Activated T-helper 17 cell treated with anti-CD3 and anti-CD28 coated beads, Interleukin-2, amount 50 U/mL, for 72 hours (primary cell): ENCODE data around the gene BRD3OS. TPM values are rescaled to one million over a fixed set of nuclear protein-coding genes. Genes with fewer than 3 reads are reported as not detected.
"Not testable (repeated sequence)": the region's sequence is repeated elsewhere in the genome, so short reads cannot be mapped to it uniquely, and the experiment has no call there.

ENCODE experiments used
- ATAC-seq: fragments of 150-1000 bp; cut with Tn5 transposase; replicated peaks from 2 replicates; pipeline ENCODE4 v1.10.0; 2021; ENCODE audit warnings: mild to moderate bottlenecking, moderate library complexity
- H3K27ac Mint-ChIP-seq: one replicate; pipeline ENCODE4 v1.8.0; 2022; ENCODE audit warnings: mixed read lengths
- H3K27me3 Mint-ChIP-seq: one replicate; pipeline ENCODE4 v1.8.0; 2022; ENCODE audit warnings: mixed read lengths
- H3K36me3 Mint-ChIP-seq: one replicate; pipeline ENCODE4 v1.8.0; 2022; ENCODE audit warnings: low read depth, mild to moderate bottlenecking, mixed read lengths
- H3K4me1 Mint-ChIP-seq: one replicate; pipeline ENCODE4 v1.8.0; 2022; ENCODE audit warnings: mixed read lengths
- H3K4me3 Mint-ChIP-seq: one replicate; pipeline ENCODE4 v1.8.0; 2022; ENCODE audit warnings: mild to moderate bottlenecking, mixed read lengths
- H3K9me3 Mint-ChIP-seq: one replicate; pipeline ENCODE4 v1.8.0; 2022; ENCODE audit warnings: mixed read lengths
- total RNA-seq, 2 donors: library from RNA; stranded (reverse); gene quantifications; one replicate each; pipeline ENCODE4 v1.2.3, GENCODE V29; 2022

The BRD3OS gene
- total RNA-seq, 2 donors from 2014 or later = 8.5 to 12.5 TPM

DNA sequence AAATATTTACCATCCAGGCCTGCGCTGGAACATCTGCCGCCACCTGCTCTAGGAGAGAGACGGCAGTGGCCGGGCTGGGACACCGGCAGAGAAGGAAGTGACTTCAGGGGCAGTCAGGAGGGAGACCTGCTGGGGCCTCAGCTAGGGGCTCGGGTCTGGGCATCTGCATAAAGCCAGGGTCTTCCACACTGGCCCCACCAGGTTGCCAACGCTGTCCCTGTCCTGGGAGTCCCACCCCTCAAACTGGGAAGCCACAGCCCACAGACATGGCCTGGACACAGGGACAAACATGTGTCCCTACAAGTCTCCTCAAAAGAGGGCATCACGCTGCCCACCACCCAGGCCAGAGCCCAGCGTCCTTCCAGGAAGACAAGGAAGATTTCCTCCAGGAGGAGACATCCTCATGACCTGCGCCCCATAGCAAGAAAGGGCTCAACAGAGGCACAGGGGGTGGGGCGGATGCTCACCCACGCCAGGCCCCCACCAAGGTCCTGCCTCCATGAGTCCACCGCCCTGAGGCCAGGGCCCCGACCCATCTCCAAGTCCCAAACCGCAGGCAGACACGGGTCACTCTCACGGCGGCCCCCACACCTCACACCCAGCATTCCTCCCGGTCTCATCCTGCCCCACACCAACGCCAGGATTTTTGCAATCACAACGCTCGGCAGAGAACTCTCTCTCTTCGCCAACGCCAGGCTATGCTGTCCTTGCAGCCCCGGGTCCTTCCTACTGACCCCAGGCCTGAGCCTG is 42.1 kb upstream of the BRD3OS start:
- Mint-ChIP-seq H3K4me1 (no peaks in the 10 kb centered on the region), H3K36me3 (no peaks in the 10 kb centered on the region), H3K9me3 (no peaks in the 10 kb centered on the region), H3K27me3 (no peaks in the 10 kb centered on the region), H3K4me3 (no peak overlapping the region), H3K27ac (no peak overlapping the region)
- no peak for ATAC-seq

DNA sequence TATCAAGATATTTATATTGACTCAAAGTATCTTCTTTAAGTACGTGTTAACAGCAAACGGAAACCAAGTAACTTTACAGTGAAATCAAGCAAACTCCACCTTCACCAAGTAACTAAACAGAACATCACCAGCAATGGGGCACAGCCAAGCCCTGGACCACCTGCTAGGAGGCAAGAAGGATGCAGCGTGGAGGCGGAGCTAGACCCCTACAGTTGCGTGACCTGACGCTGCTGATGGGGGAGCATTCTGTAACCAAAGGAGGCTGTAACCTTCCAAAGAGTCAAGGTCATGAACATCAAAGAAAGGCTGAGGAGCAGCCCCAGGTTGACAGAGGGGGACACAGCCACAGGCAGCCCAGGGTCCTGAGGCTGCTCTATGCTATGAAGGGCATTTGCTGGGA is 39.2 kb upstream of the BRD3OS start:
- H3K4me3 Mint-ChIP-seq = no peak overlapping the region
- H3K27ac Mint-ChIP-seq = no peak overlapping the region
- no peaks in the 10 kb centered on the region for H3K36me3 Mint-ChIP-seq
- no peaks in the 10 kb centered on the region for H3K4me1 Mint-ChIP-seq
- no peaks in the 10 kb centered on the region for H3K9me3 Mint-ChIP-seq
- H3K27me3 Mint-ChIP-seq = no peaks in the 10 kb centered on the region
- no peak for ATAC-seq

DNA sequence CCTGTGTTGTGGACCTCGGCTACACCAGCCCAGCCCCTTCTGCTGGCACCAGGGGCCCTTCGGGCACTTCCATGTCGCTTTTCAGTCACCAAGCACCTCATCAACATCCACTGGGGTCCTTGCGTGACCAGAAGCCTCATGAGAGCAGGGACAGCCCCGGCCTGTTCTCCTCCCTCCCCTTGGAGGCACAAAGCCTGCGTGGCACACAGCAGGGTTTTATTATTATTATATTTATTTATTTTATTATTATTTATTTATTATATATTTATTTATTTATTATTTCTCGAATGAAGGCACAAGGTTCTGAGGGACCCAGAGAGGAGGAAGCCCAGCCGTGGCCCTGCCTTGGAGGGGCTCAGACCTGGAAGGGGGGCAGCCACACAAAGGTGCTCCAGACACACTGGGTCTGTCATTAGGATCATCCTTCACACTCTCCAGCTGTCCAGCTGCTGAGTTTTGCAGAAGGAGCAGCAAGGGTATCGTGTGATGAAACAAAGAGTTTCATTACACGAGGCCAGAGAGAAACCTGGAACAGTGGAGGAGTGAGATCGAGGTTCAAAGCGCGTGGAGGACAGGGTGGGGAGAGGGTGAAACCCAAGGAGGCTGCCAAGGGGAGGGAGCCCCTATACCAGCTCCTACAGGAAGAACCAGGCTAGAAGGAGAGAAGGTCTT is 38.4 kb upstream of the BRD3OS start:
- H3K9me3 Mint-ChIP-seq = no peaks in the 10 kb centered on the region
- ATAC-seq = no peak
- H3K27ac Mint-ChIP-seq = no peak overlapping the region
- H3K4me3 Mint-ChIP-seq = no peak overlapping the region
- no peaks in the 10 kb centered on the region for H3K27me3 Mint-ChIP-seq
- H3K36me3 Mint-ChIP-seq = no peaks in the 10 kb centered on the region
- H3K4me1 Mint-ChIP-seq = no peaks in the 10 kb centered on the region

DNA sequence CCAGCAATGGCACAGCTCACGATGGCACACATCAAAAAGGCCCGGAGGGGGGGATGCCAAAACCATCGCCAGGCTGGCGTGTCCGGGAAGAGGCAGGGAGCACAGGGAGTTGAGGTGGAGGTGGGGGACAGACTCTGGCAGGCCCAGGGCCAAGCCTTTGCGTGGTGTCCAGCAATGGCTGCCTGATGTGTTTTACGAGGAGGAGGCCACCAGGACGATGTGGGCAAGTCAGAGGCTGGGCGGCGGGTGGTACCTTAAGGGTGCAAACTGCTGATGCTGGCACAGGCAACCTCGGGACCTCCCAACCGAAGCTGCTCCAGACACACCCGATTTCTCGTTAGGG is 37.9 kb upstream of the BRD3OS start:
- Mint-ChIP-seq H3K27ac (no peak overlapping the region), H3K4me3 (no peak overlapping the region), H3K36me3 (no peaks in the 10 kb centered on the region), H3K4me1 (no peaks in the 10 kb centered on the region), H3K27me3 (no peaks in the 10 kb centered on the region), H3K9me3 (no peaks in the 10 kb centered on the region)
- ATAC-seq = no peak

DNA sequence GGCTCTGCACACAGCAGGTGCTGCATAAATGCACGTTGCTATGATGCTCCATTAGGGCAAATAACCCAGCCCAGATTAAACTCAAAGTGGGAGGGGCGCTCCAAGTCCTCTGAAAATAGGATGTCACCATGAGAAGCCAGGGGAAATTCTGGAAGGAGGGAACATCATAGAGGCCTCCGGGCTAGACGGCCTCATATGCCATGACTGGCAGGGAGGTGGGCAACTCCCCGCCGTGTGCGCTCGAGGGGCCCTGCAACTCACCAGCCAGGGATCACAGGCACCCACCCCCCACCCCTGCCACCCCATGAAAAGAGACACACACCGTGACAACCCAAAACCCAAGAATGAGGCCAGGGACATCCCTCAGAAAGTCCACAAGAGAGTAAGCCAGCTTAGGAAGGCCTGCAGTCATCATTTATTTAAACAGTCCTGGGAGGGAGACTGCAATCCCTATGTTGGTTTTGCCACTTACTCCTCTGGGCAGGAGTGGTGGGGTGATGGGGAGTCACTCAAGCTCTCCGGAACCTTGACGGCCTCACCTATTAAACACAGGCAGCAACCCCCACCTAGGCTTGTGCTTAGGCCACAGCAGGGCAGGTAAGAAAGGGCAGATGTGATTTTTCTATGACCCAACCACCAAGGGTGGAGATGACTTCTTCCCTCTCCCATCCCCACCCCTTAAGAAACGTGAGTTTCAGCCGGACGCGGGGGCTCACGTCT is 37.2 kb upstream of the BRD3OS start:
- Mint-ChIP-seq H3K4me1 (no peaks in the 10 kb centered on the region), H3K36me3 (no peaks in the 10 kb centered on the region), H3K27me3 (no peaks in the 10 kb centered on the region), H3K4me3 (no peak overlapping the region), H3K27ac (no peak overlapping the region), H3K9me3 (no peaks in the 10 kb centered on the region)
- ATAC-seq = no peak

DNA sequence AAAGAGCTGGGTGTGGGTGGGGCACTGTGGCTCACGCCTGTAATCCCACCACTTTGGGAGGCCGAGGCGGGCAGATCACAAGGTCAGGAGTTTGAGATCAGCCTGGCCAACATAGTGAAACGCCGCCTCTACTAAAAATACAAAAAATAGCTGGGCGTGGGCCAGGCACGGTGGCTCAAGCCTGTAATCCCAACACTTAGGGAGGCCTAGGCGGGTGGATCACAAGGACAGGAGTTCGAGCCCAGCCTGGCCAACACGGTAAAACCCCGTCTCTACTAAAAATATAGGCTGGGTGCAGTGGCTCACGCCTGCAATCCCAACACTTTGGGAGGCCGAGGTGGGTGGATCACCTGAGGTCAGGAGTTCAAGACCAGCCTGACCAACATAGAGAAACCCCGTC is 36.5 kb upstream of the BRD3OS start:
- H3K4me1 Mint-ChIP-seq, H3K36me3 Mint-ChIP-seq, ATAC-seq, H3K27me3 Mint-ChIP-seq, H3K9me3 Mint-ChIP-seq, H3K27ac Mint-ChIP-seq, H3K4me3 Mint-ChIP-seq: not testable (repeated sequence)

DNA sequence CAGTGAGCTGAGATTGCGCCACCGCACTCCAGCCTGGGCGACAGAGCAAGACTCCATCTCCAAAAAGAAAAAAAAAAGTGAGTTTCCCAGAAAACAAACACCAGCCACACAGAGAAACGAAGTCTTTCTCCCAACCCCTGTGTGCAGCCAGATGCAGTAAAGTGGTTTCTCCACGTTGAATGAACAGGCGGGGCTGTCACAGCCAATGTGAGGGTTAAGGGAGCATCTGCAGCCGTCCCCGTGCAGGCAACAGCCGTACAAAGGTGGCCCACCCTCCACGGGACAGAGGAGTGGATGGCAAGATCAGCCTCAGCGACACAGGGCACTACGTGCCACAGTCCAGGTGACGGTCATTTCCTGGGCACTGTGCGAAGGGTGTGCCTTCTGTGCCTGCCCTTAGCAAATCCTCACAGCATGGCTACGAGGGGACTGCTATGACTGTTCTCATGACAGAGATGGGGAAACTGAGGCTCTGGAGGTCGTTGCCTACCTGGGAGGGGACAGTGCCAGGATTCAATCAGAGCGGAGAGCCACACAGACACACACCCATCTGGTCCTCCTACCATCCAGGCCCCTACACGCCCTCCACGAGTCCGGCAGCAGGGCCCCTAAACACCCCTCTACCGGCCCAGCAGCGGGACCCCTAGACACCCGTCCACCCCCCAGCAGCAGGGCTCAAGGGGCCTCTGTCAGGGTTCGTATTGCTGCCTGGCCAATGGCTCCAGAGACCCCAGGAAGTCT is 35.5 kb upstream of the BRD3OS start:
- H3K4me3 Mint-ChIP-seq = no peak overlapping the region
- H3K9me3 Mint-ChIP-seq = no peaks in the 10 kb centered on the region
- no peak overlapping the region for H3K27ac Mint-ChIP-seq
- no peak for ATAC-seq
- H3K27me3 Mint-ChIP-seq = no peaks in the 10 kb centered on the region
- H3K36me3 Mint-ChIP-seq = no peaks in the 10 kb centered on the region
- H3K4me1 Mint-ChIP-seq = no peaks in the 10 kb centered on the region

DNA sequence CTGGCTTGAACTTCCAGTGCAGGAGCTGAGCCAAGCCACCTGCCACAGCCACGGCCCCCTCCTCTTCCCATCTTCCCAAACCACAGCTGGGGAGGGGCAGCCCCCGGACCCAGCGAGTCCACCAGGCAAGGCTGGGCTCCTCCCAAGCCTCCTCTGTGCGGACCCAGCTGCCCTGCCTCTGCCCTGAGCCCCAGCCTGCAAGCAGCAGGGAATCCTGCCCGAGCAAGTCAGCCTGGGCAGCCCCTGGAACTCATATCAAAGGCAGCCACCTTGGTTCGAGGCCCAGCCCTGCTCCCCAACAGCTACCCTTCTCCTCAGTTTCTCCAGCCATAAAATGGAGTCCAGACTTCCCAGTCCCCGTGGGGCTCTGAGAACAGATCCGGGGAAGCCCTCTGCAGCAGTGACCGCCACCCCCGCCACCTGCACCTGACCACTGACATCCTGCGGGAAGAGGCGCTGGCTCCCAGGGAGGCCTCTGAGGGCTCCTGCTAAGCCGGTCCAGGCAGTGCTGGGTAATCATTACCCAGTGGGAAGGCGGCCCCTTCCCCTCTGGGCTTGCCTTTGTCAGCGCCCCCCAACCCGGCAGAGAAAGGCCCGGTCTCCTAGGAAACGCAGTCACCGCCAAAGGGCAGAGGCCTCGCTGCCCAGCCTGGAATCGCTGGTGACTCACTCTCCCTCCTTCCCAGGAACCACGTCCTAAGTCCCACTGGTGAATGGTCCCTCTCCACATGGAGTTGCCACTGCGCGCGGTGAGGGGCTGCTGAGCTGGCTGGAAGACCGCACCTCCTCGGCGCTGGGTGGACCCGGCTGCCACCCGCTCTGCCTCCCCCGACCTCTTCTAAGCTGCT is 34.7 kb upstream of the BRD3OS start:
- Mint-ChIP-seq H3K4me3 (peak overlapping the region; percentile 45), H3K27ac (no peak overlapping the region), H3K9me3 (no peaks in the 10 kb centered on the region), H3K36me3 (no peaks in the 10 kb centered on the region), H3K27me3 (no peaks in the 10 kb centered on the region), H3K4me1 (no peaks in the 10 kb centered on the region)
- ATAC-seq = no peak

DNA sequence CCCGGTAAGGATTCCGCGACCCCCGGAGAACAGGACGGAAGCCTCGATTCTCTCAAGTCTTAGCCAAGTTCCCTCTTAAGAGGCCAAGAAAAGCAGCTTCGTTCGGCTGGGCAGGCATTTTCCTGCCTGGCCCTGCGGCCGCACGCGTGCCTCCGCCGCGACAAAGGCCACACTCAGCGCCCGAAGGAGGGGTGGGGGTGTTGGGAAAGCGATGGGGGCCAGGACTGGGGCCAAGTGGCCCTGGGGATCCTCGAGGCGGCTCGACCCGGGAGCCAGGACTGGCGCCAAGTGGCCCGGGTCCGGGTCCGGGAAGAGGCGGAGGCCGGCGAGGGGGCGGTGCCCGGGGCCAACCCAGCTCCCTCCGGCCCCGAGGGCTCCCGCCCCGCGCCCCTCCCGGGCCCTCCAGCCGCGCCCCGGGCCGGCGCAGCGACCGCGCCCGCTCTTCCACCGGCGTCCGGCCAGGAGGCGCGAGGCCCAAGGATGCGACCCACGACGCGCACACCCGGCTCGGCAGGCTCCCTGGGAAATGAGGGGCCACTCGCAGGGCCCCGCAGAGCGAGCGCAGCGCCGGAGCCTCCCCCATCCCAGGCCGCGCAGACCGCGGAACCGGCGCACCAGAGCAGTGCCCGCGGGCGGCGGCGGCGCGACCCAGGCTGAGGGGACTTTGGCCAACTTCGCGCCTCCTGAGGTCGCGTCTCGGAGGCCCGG is 33.9 kb upstream of the BRD3OS start:
- H3K4me1 Mint-ChIP-seq = no peaks in the 10 kb centered on the region
- peak; percentile 5 for ATAC-seq
- no peaks in the 10 kb centered on the region for H3K36me3 Mint-ChIP-seq
- H3K27ac Mint-ChIP-seq = no peak overlapping the region
- H3K4me3 Mint-ChIP-seq = peak overlapping the region; percentile 45
- H3K27me3 Mint-ChIP-seq = no peaks in the 10 kb centered on the region
- no peaks in the 10 kb centered on the region for H3K9me3 Mint-ChIP-seq

DNA sequence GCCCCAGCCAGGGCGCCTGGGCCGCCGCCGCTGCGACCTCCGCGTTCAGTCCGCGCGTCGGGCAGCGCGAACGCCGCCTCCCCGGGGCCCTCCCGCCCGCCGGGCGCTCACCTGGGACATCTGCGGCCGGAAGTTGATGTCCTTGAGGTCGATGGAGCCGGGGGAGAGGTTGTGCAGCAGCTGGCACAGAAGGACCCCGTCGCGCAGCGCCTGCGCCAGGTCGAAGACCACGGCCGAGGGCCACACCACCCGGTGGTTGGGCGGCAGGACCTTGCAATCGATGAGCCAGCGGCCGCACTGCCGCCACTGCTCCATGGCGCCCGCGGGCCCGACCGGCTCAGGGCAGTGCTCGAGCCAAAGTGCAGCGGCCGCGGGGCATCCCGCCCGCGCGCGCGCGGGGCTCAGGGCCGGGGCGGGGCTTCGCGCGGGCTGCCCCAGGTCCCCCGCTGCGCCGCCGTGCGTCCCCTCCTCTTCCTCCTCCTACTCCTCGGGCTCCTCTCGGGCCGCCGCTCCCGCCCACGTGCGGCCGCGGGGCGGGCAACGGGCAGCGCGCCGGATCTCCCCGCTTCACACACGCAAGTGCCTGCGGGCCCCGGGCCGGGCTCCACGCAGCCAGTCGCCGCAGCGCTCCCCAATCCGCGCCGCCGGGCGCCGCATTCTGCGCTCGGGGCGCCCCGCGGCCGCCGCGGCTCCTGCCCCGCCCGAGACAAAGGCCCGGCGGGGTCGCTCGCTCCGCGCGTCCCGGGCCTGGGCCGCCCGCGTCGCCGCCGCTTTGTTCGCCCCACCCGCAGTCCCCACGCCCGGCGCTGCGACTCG is 33.1 kb upstream of the BRD3OS start, which contains the start of gene VAV2:
Gene VAV2 (minus strand): TSS at position 361 of the 816 bp plus-strand sequence. CDS start 46 bp downstream, at position 315.
- H3K4me1 Mint-ChIP-seq = no peaks in the 10 kb centered on the region
- H3K27me3 Mint-ChIP-seq = no peaks in the 10 kb centered on the region
- peak within 1 kb of the TSS; percentile 51 for H3K4me3 Mint-ChIP-seq
- no peaks in the 10 kb centered on the region for H3K9me3 Mint-ChIP-seq
- no peak within 1 kb of the TSS for H3K27ac Mint-ChIP-seq
- no peaks in the 10 kb centered on the region for H3K36me3 Mint-ChIP-seq
- peak; percentile 67 for ATAC-seq

DNA sequence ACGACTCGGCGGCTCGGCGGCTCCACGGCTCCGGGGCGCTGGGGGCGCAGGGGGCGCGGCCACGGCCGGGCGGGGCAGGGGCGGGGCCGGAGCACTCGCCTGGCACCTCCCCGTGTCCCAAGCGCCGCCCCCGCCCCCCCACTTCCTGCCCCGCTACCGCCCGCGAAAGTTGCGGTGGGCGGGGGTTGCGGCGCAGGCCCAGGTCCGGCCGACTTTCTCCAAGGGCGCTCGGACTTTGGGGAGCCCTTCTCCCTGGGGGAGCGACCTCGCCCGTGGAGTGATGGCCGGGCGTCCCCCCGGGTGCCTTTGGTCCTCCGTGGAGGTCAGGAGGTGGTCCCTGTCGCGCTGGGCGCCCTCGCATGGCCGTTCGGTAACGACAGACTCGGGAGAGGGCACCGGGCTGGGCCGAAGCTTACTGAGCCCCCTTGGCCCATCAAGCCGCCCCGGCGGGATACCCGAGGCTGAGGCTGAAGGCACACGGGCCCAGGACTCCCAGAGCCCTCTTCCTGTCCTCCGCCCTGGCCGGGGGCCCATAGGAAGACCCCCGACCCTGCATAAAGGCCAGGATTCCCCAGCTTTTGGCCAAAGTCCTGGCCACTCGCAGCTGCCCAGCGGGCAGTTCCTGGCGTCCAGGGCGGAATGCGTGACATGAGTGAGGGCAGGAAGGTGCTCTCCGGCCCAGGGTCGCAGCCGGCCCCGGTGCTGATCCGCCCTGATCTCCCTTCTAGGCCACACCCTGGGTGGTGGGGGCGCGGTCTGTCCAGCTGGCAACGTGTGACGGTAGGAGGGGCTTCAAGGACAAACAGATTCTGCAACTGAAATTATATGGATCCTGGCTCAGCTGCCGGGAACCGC is 32.3 kb upstream of the BRD3OS start:
- no peaks in the 10 kb centered on the region for H3K27me3 Mint-ChIP-seq
- H3K4me1 Mint-ChIP-seq = no peaks in the 10 kb centered on the region
- H3K4me3 Mint-ChIP-seq = peak overlapping the region; percentile 51
- no peaks in the 10 kb centered on the region for H3K9me3 Mint-ChIP-seq
- peak; percentile 78 for ATAC-seq
- H3K36me3 Mint-ChIP-seq = no peaks in the 10 kb centered on the region
- no peak overlapping the region for H3K27ac Mint-ChIP-seq

DNA sequence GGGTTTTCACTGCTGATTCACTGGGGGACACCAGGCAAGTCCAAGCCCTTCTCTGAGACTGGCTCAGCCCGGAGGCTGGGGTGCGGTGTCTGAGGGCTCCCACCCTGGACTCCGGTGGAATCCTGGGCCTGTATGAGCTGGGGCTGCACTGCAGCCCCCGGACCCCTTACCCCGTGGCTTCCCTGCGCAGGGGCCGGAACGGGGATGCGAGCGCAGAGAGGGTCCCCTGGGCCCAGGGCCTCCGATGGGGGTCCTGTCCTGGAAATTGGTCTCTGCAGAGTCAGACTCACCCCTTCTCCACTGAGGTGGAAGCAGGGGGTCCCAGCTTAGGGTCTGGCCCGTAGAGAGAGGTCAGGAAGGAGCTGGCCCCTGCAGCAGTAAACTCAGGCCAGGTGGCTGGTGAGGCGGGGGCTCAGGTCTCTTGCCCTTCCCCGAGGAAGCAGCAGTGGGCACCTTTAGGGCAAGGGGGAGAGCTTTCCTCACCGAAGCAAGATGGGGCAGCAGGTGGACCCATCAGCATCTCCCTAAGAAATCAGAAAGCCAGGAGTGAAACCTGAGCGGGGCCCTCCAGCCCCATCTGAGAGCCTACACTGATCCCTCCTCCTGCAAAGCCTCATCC is 31.5 kb upstream of the BRD3OS start:
- H3K9me3 Mint-ChIP-seq = no peaks in the 10 kb centered on the region
- H3K4me1 Mint-ChIP-seq = no peaks in the 10 kb centered on the region
- H3K27ac Mint-ChIP-seq = no peak overlapping the region
- H3K27me3 Mint-ChIP-seq = no peaks in the 10 kb centered on the region
- peak overlapping the region; percentile 51 for H3K4me3 Mint-ChIP-seq
- no peak for ATAC-seq
- H3K36me3 Mint-ChIP-seq = no peaks in the 10 kb centered on the region
